ENCODE results near the gene CACNA1C.

Gene CACNA1C

GRCh38 chr12:2422591-2422990, 369.8 kb downstream of the CACNA1C start:
- DNase-seq (ENCODE audit: low spot score) = no peak
- TF ChIP-seq, protein P1, sequence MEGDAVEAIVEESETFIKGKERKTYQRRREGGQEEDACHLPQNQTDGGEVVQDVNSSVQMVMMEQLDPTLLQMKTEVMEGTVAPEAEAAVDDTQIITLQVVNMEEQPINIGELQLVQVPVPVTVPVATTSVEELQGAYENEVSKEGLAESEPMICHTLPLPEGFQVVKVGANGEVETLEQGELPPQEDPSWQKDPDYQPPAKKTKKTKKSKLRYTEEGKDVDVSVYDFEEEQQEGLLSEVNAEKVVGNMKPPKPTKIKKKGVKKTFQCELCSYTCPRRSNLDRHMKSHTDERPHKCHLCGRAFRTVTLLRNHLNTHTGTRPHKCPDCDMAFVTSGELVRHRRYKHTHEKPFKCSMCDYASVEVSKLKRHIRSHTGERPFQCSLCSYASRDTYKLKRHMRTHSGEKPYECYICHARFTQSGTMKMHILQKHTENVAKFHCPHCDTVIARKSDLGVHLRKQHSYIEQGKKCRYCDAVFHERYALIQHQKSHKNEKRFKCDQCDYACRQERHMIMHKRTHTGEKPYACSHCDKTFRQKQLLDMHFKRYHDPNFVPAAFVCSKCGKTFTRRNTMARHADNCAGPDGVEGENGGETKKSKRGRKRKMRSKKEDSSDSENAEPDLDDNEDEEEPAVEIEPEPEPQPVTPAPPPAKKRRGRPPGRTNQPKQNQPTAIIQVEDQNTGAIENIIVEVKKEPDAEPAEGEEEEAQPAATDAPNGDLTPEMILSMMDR (IDR thresholded peaks at IDR 0.05; ENCODE audit: extremely low read depth, missing control alignments) = no peak

GRCh38 chr12:2429032-2429431, 376.2 kb downstream of the CACNA1C start:
- TF ChIP-seq, protein P1 (IDR thresholded peaks at IDR 0.05; ENCODE audit: extremely low read depth, missing control alignments) = no peak
- no peak for DNase-seq (ENCODE audit: low spot score)

DNA sequence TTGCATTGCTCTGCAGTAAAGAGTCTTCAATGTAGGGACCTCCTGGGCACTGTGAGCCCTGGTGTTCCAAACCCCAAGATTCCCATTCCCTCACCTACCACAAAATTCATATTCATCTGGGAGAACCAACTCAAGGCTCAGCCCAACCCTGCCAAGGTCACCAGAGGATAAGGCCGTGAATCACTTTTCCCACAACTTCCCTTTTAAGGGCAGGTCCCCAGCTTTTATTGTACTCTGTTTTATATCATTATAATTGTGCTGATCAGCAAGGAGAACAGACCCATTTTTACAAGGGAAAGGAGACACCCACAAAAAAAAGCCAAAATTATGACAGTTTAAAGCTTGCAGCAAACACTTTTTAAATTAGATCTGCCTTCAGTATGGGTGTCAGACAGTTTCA, 379.0 kb downstream of the CACNA1C start:
- no peak for DNase-seq (ENCODE audit: low spot score)
- TF ChIP-seq, protein P1 (IDR thresholded peaks at IDR 0.05; ENCODE audit: extremely low read depth, missing control alignments) = no peak

- TF ChIP-seq, protein P1 (IDR thresholded peaks at IDR 0.05; ENCODE audit: extremely low read depth, missing control alignments) = no peak
- no peak for DNase-seq (ENCODE audit: low spot score)
Observed at GRCh38 chr12:2432856-2433255, 380.1 kb downstream of the CACNA1C start.

DNA sequence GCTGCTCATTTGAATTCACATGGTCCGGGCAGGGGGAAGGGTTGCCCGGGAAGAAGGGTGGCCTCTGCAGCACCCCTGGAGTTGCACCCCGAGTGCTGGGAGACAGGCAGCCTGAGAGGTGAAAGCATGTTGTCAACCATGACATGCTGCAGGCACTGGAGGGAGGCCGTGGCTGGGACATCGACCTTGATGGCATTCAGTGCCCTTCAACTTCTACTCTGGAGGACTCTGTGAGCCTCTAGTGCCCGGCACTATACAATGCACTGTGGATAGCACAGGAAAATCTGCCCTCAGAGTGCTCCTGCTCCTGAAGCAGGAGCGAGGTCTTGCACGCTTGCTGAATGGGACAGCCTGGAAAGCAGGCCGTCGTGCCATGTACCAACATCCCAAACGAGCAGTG, 382.7 kb downstream of the CACNA1C start:
- TF ChIP-seq, protein P1 (IDR thresholded peaks at IDR 0.05; ENCODE audit: extremely low read depth, missing control alignments) = no peak
- no peak for DNase-seq (ENCODE audit: low spot score)

DNA sequence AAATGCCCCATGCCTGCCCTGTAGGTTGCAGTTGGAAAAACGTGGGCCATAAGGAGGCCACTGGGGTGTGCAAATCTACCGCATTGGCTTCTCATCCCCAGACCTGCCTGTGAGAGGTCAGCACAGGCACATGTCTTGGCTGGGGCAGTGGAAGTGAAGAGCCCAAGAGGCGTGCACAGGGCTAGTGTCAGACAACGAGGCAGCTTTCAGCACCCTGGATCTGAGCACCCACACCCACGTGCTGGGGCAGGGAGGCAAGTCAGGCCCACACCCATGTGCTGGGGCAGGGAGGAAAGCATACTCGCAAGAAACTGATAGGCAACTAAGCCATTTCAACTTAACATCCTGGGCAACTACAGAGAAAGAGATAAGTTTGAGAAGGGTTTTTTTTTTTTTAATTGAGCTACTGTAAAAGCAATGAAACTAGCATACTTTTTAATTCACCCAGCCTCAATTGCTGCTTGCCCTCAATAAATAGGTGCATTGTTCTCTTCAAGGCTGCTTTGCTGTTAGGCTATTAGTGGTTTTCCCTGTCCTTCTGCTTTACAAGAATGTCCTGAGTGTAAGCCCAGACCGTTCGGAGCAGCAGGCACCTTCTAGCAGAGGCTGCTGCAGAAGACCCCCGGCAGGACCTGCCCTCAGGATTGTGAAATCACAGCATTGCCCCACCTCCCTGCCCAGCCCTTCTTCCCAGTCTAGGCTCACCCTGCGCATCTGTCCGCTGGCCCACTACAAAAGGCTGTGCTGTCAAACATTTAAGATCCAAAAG, 386.7 kb downstream of the CACNA1C start:
- TF ChIP-seq, protein P1 (IDR thresholded peaks at IDR 0.05; ENCODE audit: extremely low read depth, missing control alignments) = no peak
- DNase-seq (ENCODE audit: low spot score) = no peak

DNA sequence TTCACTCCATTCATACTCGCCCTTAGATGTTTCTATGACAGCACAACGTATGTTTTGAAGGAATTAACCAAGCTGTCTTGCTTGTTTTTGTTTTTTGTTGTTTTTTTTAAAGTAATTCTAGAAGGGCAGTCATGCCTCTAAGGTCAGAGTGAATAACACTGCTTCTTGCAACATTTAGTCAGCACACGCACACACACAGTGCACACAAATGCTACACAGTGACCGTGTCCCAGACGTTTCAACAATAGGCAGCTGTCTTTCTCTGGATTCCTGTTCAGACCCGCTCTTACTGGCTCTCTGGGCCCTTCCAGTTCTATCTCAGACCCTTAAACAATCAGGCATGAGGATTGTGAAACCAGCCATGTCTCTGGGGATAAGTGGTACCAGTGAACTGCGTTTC, 391.0 kb downstream of the CACNA1C start:
- DNase-seq (ENCODE audit: low spot score) = no peak
- TF ChIP-seq, protein P1 (IDR thresholded peaks at IDR 0.05; ENCODE audit: extremely low read depth, missing control alignments) = no peak

Measured in GM20000 (cell line).